ENCODE measurements around the gene RRP9.

RRP9 gene

GRCh38 chr3:51982352-51982837 lies 40.7 kb upstream of the RRP9 start:
- Histone ChIP-seq H3K36me3 (ENCODE audit: control insufficient read depth in 1 of 2, insufficient read depth in 2 of 2, low read length in 2 of 2) (peaks cover 0 to 5% of the 10 kb centered on the region in 2 donors), H3K27ac (ENCODE audit: low read length) (peak overlapping the region; percentile 96), H3K4me3 (ENCODE audit: low read depth in 1 of 2, low read length in 2 of 2) (peak overlapping the region; percentile 71 to 83), H3K27me3 (ENCODE audit: low read depth, low read length) (no peaks in the 10 kb centered on the region), H3K4me1 (ENCODE audit: control insufficient read depth in 1 of 2, insufficient read depth in 2 of 2, low read length in 2 of 2) (peaks cover 6 to 19% of the 10 kb centered on the region in 2 donors), H3K9me3 (ENCODE audit: control insufficient read depth in 1 of 2, low read length in 2 of 2) (no peaks in the 10 kb centered on the region)

GRCh38 chr3:51980253-51980652 lies 38.5 kb upstream of the RRP9 start:
- Histone ChIP-seq H3K36me3 (ENCODE audit: control insufficient read depth in 1 of 2, insufficient read depth in 2 of 2, low read length in 2 of 2) (peaks cover 0 to 5% of the 10 kb centered on the region in 2 donors), H3K4me1 (ENCODE audit: control insufficient read depth in 1 of 2, insufficient read depth in 2 of 2, low read length in 2 of 2) (peaks cover 13 to 28% of the 10 kb centered on the region in 2 donors), H3K27ac (ENCODE audit: low read length) (no peak overlapping the region), H3K9me3 (ENCODE audit: control insufficient read depth in 1 of 2, low read length in 2 of 2) (no peaks in the 10 kb centered on the region), H3K27me3 (ENCODE audit: low read depth, low read length) (no peaks in the 10 kb centered on the region), H3K4me3 (ENCODE audit: low read depth in 1 of 2, low read length in 2 of 2) (no peak overlapping the region)

GRCh38 chr3:51978143-51978502 lies 36.4 kb upstream of the RRP9 start:
- Histone ChIP-seq H3K9me3 (ENCODE audit: control insufficient read depth in 1 of 2, low read length in 2 of 2) (no peaks in the 10 kb centered on the region), H3K36me3 (ENCODE audit: control insufficient read depth in 1 of 2, insufficient read depth in 2 of 2, low read length in 2 of 2) (peaks cover 0 to 5% of the 10 kb centered on the region in 2 donors), H3K4me3 (ENCODE audit: low read depth in 1 of 2, low read length in 2 of 2) (no peak overlapping the region), H3K27ac (ENCODE audit: low read length) (no peak overlapping the region), H3K27me3 (ENCODE audit: low read depth, low read length) (no peaks in the 10 kb centered on the region), H3K4me1 (ENCODE audit: control insufficient read depth in 1 of 2, insufficient read depth in 2 of 2, low read length in 2 of 2) (peaks cover 19 to 28% of the 10 kb centered on the region in 2 donors)

- Histone ChIP-seq H3K4me3 (ENCODE audit: low read depth in 1 of 2, low read length in 2 of 2) (no peak overlapping the region), H3K27ac (ENCODE audit: low read length) (no peak overlapping the region)
Measured at GRCh38 chr3:51977446-51978142, 35.9 kb upstream of the RRP9 start.

GRCh38 chr3:51975852-51976549 lies 34.3 kb upstream of the RRP9 start:
- H3K36me3 ChIP-seq (ENCODE audit: control insufficient read depth in 1 of 2, insufficient read depth in 2 of 2, low read length in 2 of 2), result peaks cover 0 to 4% of the 10 kb centered on the region in 2 donors
- peak overlapping the region; percentile 79 to 81 for H3K4me3 ChIP-seq (ENCODE audit: low read depth in 1 of 2, low read length in 2 of 2)
- H3K27ac ChIP-seq (ENCODE audit: low read length), result no peak overlapping the region
- H3K9me3 ChIP-seq (ENCODE audit: control insufficient read depth in 1 of 2, low read length in 2 of 2), result no peaks in the 10 kb centered on the region
- peaks cover 13 to 22% of the 10 kb centered on the region in 2 donors for H3K4me1 ChIP-seq (ENCODE audit: control insufficient read depth in 1 of 2, insufficient read depth in 2 of 2, low read length in 2 of 2)
- no peaks in the 10 kb centered on the region for H3K27me3 ChIP-seq (ENCODE audit: low read depth, low read length)

More at GRCh38 chr3:51977446-51978142, 35.9 kb upstream of the RRP9 start:
- Histone ChIP-seq H3K27me3 (ENCODE audit: low read depth, low read length) (no peaks in the 10 kb centered on the region), H3K4me1 (ENCODE audit: control insufficient read depth in 1 of 2, insufficient read depth in 2 of 2, low read length in 2 of 2) (peaks cover 17 to 29% of the 10 kb centered on the region in 2 donors), H3K9me3 (ENCODE audit: control insufficient read depth in 1 of 2, low read length in 2 of 2) (no peaks in the 10 kb centered on the region), H3K36me3 (ENCODE audit: control insufficient read depth in 1 of 2, insufficient read depth in 2 of 2, low read length in 2 of 2) (peaks cover 0 to 5% of the 10 kb centered on the region in 2 donors)

GRCh38 chr3:51974963-51975851 lies 33.5 kb upstream of the RRP9 start, which contains the start of gene ABHD14A:
Gene ABHD14A, plus strand, starts transcription at chr3:51975064. Its CDS starts 72 bp downstream, at chr3:51975136.
- H3K4me3 ChIP-seq (ENCODE audit: low read depth in 1 of 2, low read length in 2 of 2), result peak within 1 kb of the TSS; percentile 79 to 81
- H3K36me3 ChIP-seq (ENCODE audit: control insufficient read depth in 1 of 2, insufficient read depth in 2 of 2, low read length in 2 of 2), result no peaks in the 10 kb centered on the region
- H3K27me3 ChIP-seq (ENCODE audit: low read depth, low read length), result no peaks in the 10 kb centered on the region
- H3K9me3 ChIP-seq (ENCODE audit: control insufficient read depth in 1 of 2, low read length in 2 of 2), result no peaks in the 10 kb centered on the region
- peaks cover 13 to 22% of the 10 kb centered on the region in 2 donors for H3K4me1 ChIP-seq (ENCODE audit: control insufficient read depth in 1 of 2, insufficient read depth in 2 of 2, low read length in 2 of 2)
- H3K27ac ChIP-seq (ENCODE audit: low read length), result peak within 1 kb of the TSS; percentile 98

- Histone ChIP-seq H3K4me3 (ENCODE audit: low read depth in 1 of 2, low read length in 2 of 2) (peak overlapping the region; percentile 79 to 81), H3K36me3 (ENCODE audit: control insufficient read depth in 1 of 2, insufficient read depth in 2 of 2, low read length in 2 of 2) (no peaks in the 10 kb centered on the region), H3K9me3 (ENCODE audit: control insufficient read depth in 1 of 2, low read length in 2 of 2) (no peaks in the 10 kb centered on the region), H3K27ac (ENCODE audit: low read length) (peak overlapping the region; percentile 98), H3K4me1 (ENCODE audit: control insufficient read depth in 1 of 2, insufficient read depth in 2 of 2, low read length in 2 of 2) (peaks cover 13 to 22% of the 10 kb centered on the region in 2 donors), H3K27me3 (ENCODE audit: low read depth, low read length) (no peaks in the 10 kb centered on the region)
Measured at GRCh38 chr3:51974277-51974962, 32.7 kb upstream of the RRP9 start.

GRCh38 chr3:51971350-51971749 lies 29.6 kb upstream of the RRP9 start:
- peaks cover 13 to 42% of the 10 kb centered on the region in 2 donors for H3K4me1 ChIP-seq (ENCODE audit: control insufficient read depth in 1 of 2, insufficient read depth in 2 of 2, low read length in 2 of 2)
- no peak overlapping the region for H3K4me3 ChIP-seq (ENCODE audit: low read depth in 1 of 2, low read length in 2 of 2)
- no peak overlapping the region for H3K27ac ChIP-seq (ENCODE audit: low read length)

GRCh38 chr3:51970606-51971300 lies 29.0 kb upstream of the RRP9 start:
- H3K27ac ChIP-seq (ENCODE audit: low read length), result no peak overlapping the region
- no peak overlapping the region for H3K4me3 ChIP-seq (ENCODE audit: low read depth in 1 of 2, low read length in 2 of 2)
- H3K36me3 ChIP-seq (ENCODE audit: control insufficient read depth in 1 of 2, insufficient read depth in 2 of 2, low read length in 2 of 2), result no peaks in the 10 kb centered on the region
- H3K4me1 ChIP-seq (ENCODE audit: control insufficient read depth in 1 of 2, insufficient read depth in 2 of 2, low read length in 2 of 2), result peaks cover 11 to 44% of the 10 kb centered on the region in 2 donors
- H3K27me3 ChIP-seq (ENCODE audit: low read depth, low read length), result no peaks in the 10 kb centered on the region
- no peaks in the 10 kb centered on the region for H3K9me3 ChIP-seq (ENCODE audit: control insufficient read depth in 1 of 2, low read length in 2 of 2)

More at GRCh38 chr3:51971350-51971749, 29.6 kb upstream of the RRP9 start:
- Histone ChIP-seq H3K36me3 (ENCODE audit: control insufficient read depth in 1 of 2, insufficient read depth in 2 of 2, low read length in 2 of 2) (no peaks in the 10 kb centered on the region), H3K27me3 (ENCODE audit: low read depth, low read length) (no peaks in the 10 kb centered on the region), H3K9me3 (ENCODE audit: control insufficient read depth in 1 of 2, low read length in 2 of 2) (no peaks in the 10 kb centered on the region)

GRCh38 chr3:51969841-51970240 lies 28.1 kb upstream of the RRP9 start:
- Histone ChIP-seq H3K4me1 (ENCODE audit: control insufficient read depth in 1 of 2, insufficient read depth in 2 of 2, low read length in 2 of 2) (peaks cover 6 to 46% of the 10 kb centered on the region in 2 donors), H3K27me3 (ENCODE audit: low read depth, low read length) (no peaks in the 10 kb centered on the region), H3K27ac (ENCODE audit: low read length) (no peak overlapping the region), H3K36me3 (ENCODE audit: control insufficient read depth in 1 of 2, insufficient read depth in 2 of 2, low read length in 2 of 2) (no peaks in the 10 kb centered on the region), H3K9me3 (ENCODE audit: control insufficient read depth in 1 of 2, low read length in 2 of 2) (no peaks in the 10 kb centered on the region), H3K4me3 (ENCODE audit: low read depth in 1 of 2, low read length in 2 of 2) (no peak overlapping the region)
